Bronchial epithelial cell (primary cell): Measurements from ENCODE around the gene OR13J1. TPM values are rescaled to one million over a fixed set of nuclear protein-coding genes. Genes with fewer than 3 reads are reported as not detected.

ENCODE experiments used
- DNase-seq: peaks from one replicate; pipeline ENCODE4 v3.0.0-alpha.2; 2010; ENCODE audit warnings: low read depth
- FAIRE-seq: peaks from 2 replicates; lab custom pipeline; 2011; peaks lifted over from hg19 to GRCh38; lab: Jason Lieb, UNC
- H3K27me3 ChIP-seq: 2 replicates; pipeline ENCODE4 v1.5.1; 2011; ENCODE audit warnings: low read length; ENCODE audit not compliant: control insufficient read depth, insufficient read depth
- H3K36me3 ChIP-seq: 2 replicates; pipeline ENCODE4 v1.5.1; 2011; ENCODE audit warnings: low read length; ENCODE audit not compliant: control insufficient read depth, insufficient read depth
- H3K4me3 ChIP-seq: 2 replicates; pipeline ENCODE4 v1.5.1; 2011; ENCODE audit warnings: mild to moderate bottlenecking, low read depth, low read length, control low read depth
- CTCF ChIP-seq: IDR thresholded peaks from 2 replicates; pipeline ENCODE4 v1.5.1; 2011; ENCODE audit warnings: mild to moderate bottlenecking, moderate library complexity, low read length, control low read depth, inconsistent platforms; ENCODE audit not compliant: insufficient read depth, severe bottlenecking
- total RNA-seq: library from RNA; depleted of rRNA; stranded (reverse); fragments of >200 nt; gene quantifications from 2 replicates; pipeline ENCODE4 v1.2.1, GENCODE V29; 2014

The OR13J1 gene
- total RNA-seq, 1 donor from 2014 or later, result not detected

- no peak overlapping the region for H3K4me3 ChIP-seq
- FAIRE-seq (no peak), DNase-seq (no peak)
- H3K36me3 ChIP-seq, result no peaks in the 10 kb centered on the region
- H3K27me3 ChIP-seq, result no peaks in the 10 kb centered on the region
- no peak for TF ChIP-seq CTCF
Measured at GRCh38 chr9:35839926-35840325, 30.3 kb downstream of the OR13J1 start.

GRCh38 chr9:35836595-35836994, 33.6 kb downstream of the OR13J1 start:
- Histone ChIP-seq H3K4me3 (no peak overlapping the region), H3K27me3 (no peaks in the 10 kb centered on the region), H3K36me3 (no peaks in the 10 kb centered on the region)
- TF ChIP-seq CTCF, result no peak
- DNase-seq, result no peak
- FAIRE-seq, result no peak

- TF ChIP-seq CTCF, result no peak
- Histone ChIP-seq H3K27me3 (no peaks in the 10 kb centered on the region), H3K4me3 (no peak overlapping the region), H3K36me3 (no peaks in the 10 kb centered on the region)
- DNase-seq, result no peak
- no peak for FAIRE-seq
Measured at GRCh38 chr9:35835766-35836165, 34.4 kb downstream of the OR13J1 start.

- Histone ChIP-seq H3K36me3 (no peaks in the 10 kb centered on the region), H3K4me3 (no peak overlapping the region), H3K27me3 (no peaks in the 10 kb centered on the region)
- DNase-seq (no peak), FAIRE-seq (peak; percentile 88)
- TF ChIP-seq CTCF, result peak; percentile 66
Measured at GRCh38 chr9:35835216-35835632, 35.0 kb downstream of the OR13J1 start.

GRCh38 chr9:35834260-35835215, 35.7 kb downstream of the OR13J1 start:
- Histone ChIP-seq H3K27me3 (no peaks in the 10 kb centered on the region), H3K36me3 (no peaks in the 10 kb centered on the region), H3K4me3 (no peak overlapping the region)
- TF ChIP-seq CTCF, result no peak
- peak; percentile 43 for FAIRE-seq
- DNase-seq, result no peak
